GM13977 (cell line): ENCODE measurements around the gene NSUN7.

Experiments
- DNase-seq: peaks from one replicate; pipeline ENCODE4 v3.0.0; 2012; ENCODE audit warnings: low spot score
- in situ Hi-C: fragments of 300-500 bp; cut with MboI; formaldehyde crosslinking; loops from one replicate; pipeline ENCODE4 v1.12.0; 2022; ENCODE audit warnings: low sequenced_read_pairs, low pct_unique_long_range_greater_than_20kb, mixed read lengths, inconsistent platforms; ENCODE audit not compliant: unreplicated experiment
- TF ChIP-seq, protein P1 (sequence below): IDR thresholded peaks from 2 replicates; pipeline ENCODE4 v1.5.1; 2012; ENCODE audit warnings: mild to moderate bottlenecking, control low read depth; ENCODE audit not compliant: insufficient read depth; ENCODE audit errors: extremely low read depth, missing control alignments

Gene NSUN7

GRCh38 chr4:40840985-40841571 lies 91.3 kb downstream of the NSUN7 start:
- TF ChIP-seq, protein P1, sequence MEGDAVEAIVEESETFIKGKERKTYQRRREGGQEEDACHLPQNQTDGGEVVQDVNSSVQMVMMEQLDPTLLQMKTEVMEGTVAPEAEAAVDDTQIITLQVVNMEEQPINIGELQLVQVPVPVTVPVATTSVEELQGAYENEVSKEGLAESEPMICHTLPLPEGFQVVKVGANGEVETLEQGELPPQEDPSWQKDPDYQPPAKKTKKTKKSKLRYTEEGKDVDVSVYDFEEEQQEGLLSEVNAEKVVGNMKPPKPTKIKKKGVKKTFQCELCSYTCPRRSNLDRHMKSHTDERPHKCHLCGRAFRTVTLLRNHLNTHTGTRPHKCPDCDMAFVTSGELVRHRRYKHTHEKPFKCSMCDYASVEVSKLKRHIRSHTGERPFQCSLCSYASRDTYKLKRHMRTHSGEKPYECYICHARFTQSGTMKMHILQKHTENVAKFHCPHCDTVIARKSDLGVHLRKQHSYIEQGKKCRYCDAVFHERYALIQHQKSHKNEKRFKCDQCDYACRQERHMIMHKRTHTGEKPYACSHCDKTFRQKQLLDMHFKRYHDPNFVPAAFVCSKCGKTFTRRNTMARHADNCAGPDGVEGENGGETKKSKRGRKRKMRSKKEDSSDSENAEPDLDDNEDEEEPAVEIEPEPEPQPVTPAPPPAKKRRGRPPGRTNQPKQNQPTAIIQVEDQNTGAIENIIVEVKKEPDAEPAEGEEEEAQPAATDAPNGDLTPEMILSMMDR = peak; percentile 80
- in situ Hi-C loops = no loop called here
- DNase-seq = peak; percentile 56

GRCh38 chr4:40842318-40842717 lies 92.6 kb downstream of the NSUN7 start:
- in situ Hi-C loops = no loop called here
- no peak for DNase-seq
- TF ChIP-seq, protein P1 = no peak

DNA sequence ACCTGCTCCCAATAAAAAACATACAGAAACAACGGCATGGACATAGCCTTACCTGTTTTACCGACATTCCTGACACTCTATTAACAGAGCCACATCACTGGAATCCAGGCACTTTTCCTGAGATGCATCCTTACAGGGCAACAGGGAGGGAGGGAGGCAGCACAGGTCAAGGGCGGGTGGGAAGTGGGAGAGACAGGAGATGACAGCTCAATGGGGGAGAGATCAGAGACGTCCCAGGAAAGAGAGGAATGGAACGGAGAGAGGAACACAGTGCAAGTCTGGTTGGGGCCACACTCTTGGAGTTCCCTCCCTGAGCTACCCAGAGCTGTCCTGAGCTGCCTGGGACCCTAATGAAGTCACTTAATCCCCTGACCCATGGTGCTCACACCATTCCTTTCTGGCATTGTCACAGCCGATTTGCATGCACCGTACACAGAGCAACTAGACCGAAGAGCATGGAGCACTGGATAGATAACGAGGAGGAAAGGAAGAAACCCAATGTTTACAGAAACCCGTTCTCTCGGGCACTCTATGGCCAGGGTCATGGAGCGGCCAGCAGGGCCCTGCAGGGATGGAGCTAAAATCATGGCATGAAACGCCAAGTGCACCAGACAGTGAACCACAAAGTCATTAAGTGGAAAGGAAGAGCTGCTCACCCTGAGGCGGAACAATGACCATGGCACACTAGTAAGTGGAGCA lies 93.1 kb downstream of the NSUN7 start:
- TF ChIP-seq, protein P1 = no peak
- DNase-seq = no peak
- in situ Hi-C loops = no loop called here

GRCh38 chr4:40843696-40844095 lies 93.9 kb downstream of the NSUN7 start:
- TF ChIP-seq, protein P1 = peak; percentile 68
- peak; percentile 42 for DNase-seq
- in situ Hi-C loops = no loop called here

DNA sequence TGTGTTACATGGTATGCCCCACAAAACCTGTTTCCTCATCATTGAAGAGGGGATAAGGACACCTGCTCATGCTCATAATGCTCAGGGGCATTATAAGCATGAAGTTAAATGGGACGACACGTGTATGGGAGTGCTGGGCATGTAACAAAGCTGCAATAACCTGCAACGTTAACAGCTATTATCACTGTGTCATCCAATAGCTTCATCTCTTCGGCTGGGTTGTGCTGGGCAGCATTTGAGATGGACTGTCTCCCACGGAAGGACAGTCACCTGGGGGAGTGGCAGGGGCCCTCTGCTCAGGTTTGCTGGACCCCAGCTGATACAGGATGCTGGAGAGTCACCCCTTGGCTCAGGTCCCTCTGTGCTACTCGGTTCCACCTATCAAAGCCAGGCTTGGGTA lies 94.5 kb downstream of the NSUN7 start:
- DNase-seq = no peak
- TF ChIP-seq, protein P1 = no peak
- in situ Hi-C loops = no loop called here

GRCh38 chr4:40845154-40845835 lies 95.5 kb downstream of the NSUN7 start:
- DNase-seq = no peak
- TF ChIP-seq, protein P1 = no peak
- in situ Hi-C loops = no loop called here
